Tibial artery (tissue), 4 donors: ENCODE data around the gene CARS1.

ENCODE experiments used
- DNase-seq, 2 donors: peaks; one replicate each; pipeline ENCODE4 v3.0.0-alpha.2; 2019
- H3K27ac ChIP-seq, 2 donors: fragments of 200-600 bp; sonication (generic) in 1 of 2; 1 replicate in 1 of 2; 2 replicates in 1 of 2; pipeline ENCODE4 v1.5.1; 2018 to 2019; ENCODE audit warnings: mild to moderate bottlenecking in 1 of 2
- H3K27me3 ChIP-seq, 2 donors: fragments of 200-600 bp; sonication (generic) in 1 of 2; one replicate each; pipeline versions ENCODE4 v1.5.1 to v1.6.0; 2016 to 2019
- H3K36me3 ChIP-seq, 3 donors: fragments of 200-600 bp; sonication (generic) in 2 of 3; one replicate each; pipeline ENCODE4 v1.5.1; 2016 to 2019; ENCODE audit warnings: mild to moderate bottlenecking in 2 of 3
- H3K4me1 ChIP-seq, 4 donors: fragments of 200-600 bp; sonication (generic) in 2 of 4; 1 replicate in 3 of 4; 2 replicates in 1 of 4; pipeline ENCODE4 v1.5.1; 2016 to 2019
- H3K4me3 ChIP-seq, 2 donors: fragments of 200-600 bp; sonication (generic) in 1 of 2; 1 replicate in 1 of 2; 2 replicates in 1 of 2; pipeline ENCODE4 v1.5.1; 2018 to 2019; ENCODE audit warnings: mild to moderate bottlenecking in 2 of 2
- H3K9me3 ChIP-seq, 3 donors: fragments of 200-600 bp; sonication (generic) in 1 of 3; one replicate each; pipeline ENCODE4 v1.5.1; 2016 to 2019
- intact Hi-C: fragments of 100-400 bp; cut with DNase I; formaldehyde crosslinking; loops from one replicate; pipeline ENCODE4 v1.15.0; 2023; ENCODE audit warnings: low total_unique reads
- TF ChIP-seq, protein P1 (sequence below), 2 experiments: fragments of 200-600 bp in 1 of 2; fragments of 450-650 bp in 1 of 2; IDR thresholded peaks; one replicate each; pipeline ENCODE4 v1.5.1; 2017 to 2019; ENCODE audit warnings: antibody characterized with exemption in 2 of 2, mild to moderate bottlenecking in 1 of 2, moderate library complexity in 1 of 2

The CARS1 gene

DNA sequence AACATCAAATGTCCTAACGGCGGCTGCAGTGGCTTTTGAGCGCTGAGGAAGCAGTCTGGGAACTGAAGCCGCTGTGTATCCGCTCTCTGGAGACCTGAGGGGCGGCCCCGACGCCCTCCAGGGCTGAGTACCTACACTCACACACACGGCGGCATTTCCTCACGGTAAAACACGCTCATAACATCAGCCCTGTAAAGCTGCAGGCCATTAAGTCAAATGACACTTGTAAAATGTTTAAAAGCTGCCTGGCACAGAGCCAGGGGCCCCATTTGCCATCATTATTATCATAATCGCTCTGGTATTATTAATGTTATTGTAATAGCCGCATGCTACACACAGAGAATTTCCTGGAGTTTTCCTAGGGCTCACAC is 5.1 kb downstream of the CARS1 start:
- Histone ChIP-seq H3K4me3 (no peak overlapping the region), H3K27me3 (no peaks in the 10 kb centered on the region), H3K36me3 (peaks cover 0 to 24% (median 13%) of the 10 kb centered on the region in 3 donors), H3K9me3 (no peaks in the 10 kb centered on the region), H3K27ac (no peak overlapping the region), H3K4me1 (peaks cover 0 to 48% (median 37%) of the 10 kb centered on the region in 4 donors)
- DNase-seq, result no peak
- intact Hi-C loops, result no loop called here
- TF ChIP-seq, protein P1, sequence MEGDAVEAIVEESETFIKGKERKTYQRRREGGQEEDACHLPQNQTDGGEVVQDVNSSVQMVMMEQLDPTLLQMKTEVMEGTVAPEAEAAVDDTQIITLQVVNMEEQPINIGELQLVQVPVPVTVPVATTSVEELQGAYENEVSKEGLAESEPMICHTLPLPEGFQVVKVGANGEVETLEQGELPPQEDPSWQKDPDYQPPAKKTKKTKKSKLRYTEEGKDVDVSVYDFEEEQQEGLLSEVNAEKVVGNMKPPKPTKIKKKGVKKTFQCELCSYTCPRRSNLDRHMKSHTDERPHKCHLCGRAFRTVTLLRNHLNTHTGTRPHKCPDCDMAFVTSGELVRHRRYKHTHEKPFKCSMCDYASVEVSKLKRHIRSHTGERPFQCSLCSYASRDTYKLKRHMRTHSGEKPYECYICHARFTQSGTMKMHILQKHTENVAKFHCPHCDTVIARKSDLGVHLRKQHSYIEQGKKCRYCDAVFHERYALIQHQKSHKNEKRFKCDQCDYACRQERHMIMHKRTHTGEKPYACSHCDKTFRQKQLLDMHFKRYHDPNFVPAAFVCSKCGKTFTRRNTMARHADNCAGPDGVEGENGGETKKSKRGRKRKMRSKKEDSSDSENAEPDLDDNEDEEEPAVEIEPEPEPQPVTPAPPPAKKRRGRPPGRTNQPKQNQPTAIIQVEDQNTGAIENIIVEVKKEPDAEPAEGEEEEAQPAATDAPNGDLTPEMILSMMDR (IDR thresholded peaks at IDR 0.05), result no peak

DNA sequence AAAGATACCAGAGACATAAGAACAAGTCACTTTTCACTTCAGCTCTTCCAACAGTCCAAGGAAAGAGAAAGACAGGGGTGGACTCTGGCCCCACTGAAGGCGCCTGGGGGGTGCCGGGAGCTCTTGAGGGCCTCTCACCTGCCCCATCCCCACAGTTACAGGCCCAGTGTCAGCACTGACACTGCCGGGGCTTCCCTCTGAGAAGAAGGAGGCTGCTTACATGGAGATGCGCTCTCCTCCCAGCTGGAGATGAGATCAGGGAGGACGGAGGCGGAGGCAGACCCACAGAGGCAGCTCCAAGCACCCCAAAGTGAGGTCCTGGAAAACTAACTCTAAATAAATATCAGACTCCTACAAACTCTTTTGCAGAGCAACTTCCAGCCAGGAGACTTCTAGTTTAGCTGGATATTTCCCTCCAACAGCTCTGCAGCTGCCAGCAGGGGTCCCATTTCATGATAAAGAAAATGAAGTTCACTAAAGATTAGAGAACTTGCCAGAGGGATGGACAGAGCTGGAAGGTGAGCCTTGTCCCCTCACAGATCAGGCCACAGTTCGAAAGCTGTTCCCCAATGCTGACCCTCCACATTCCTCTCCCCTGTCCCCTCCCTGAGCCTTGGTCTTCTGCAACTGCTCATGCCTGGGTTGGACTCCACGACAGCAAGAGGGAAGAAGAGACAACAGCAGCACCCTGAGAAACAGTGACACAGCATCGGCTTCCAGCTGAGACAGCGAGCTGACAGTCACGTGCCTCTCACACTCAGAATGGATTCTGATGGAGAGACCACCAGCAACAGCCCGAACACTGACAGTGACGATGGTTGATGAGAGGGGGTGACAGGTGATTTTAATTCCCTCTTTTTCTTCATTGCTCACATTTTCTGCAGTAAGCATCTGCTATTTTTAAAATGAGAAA is 5.8 kb downstream of the CARS1 start:
- intact Hi-C loops, result no loop called here
- DNase-seq, result no peak
- Histone ChIP-seq H3K36me3 (peaks cover 0 to 25% (median 13%) of the 10 kb centered on the region in 3 donors), H3K27me3 (no peaks in the 10 kb centered on the region), H3K27ac (no peak overlapping the region), H3K9me3 (no peaks in the 10 kb centered on the region), H3K4me3 (no peak overlapping the region), H3K4me1 (peaks cover 0 to 44% (median 35%) of the 10 kb centered on the region in 4 donors)
- TF ChIP-seq, protein P1 (IDR thresholded peaks at IDR 0.05), result no peak

DNA sequence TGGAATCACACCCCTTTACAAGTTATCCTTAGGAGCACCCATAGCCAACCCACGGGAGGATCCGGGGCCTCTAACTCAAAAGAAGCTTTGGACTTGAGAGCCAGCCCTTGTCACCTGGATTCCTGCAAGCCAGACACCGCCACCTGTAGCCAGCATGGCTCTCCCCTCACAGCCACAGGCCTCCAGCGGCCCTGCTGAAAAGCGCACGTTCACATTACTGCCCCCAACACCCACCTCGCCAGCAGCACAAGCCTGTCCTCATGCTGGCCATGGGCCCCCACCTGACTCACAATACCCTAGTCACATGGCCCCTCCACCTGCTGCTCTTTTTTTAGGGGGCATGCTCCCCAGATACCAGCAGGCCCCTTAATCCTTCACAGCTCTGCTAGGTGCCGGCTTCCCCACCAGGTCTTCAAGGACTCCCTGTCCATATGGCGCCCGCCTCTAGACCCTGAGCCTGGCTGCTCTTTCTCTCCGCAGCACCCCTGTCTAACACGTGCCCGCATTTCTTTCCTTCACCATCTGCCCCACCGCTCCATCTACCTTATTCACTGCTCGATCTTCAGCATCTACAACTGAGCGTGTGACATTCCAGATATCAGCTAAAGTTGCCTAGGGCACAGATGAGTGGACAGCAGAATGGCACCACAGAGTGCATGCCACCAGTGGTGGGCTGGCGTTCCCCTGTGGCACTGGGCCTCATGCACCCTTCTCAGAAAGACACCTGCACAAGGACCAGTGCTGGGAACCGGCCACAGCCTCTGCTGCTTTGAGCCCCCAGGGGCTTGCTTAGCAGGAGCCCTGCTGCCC is 6.6 kb downstream of the CARS1 start:
- H3K27me3 ChIP-seq, result no peaks in the 10 kb centered on the region
- TF ChIP-seq, protein P1 (IDR thresholded peaks at IDR 0.05), result no peak
- no peaks in the 10 kb centered on the region for H3K9me3 ChIP-seq
- peaks cover 0 to 35% (median 27%) of the 10 kb centered on the region in 4 donors for H3K4me1 ChIP-seq
- H3K36me3 ChIP-seq, result peaks cover 0 to 34% (median 19%) of the 10 kb centered on the region in 3 donors
- no peak for DNase-seq
- H3K27ac ChIP-seq, result peak overlapping the region; percentile 42 to 65
- H3K4me3 ChIP-seq, result no peak overlapping the region
- intact Hi-C loops, result no loop called here

DNA sequence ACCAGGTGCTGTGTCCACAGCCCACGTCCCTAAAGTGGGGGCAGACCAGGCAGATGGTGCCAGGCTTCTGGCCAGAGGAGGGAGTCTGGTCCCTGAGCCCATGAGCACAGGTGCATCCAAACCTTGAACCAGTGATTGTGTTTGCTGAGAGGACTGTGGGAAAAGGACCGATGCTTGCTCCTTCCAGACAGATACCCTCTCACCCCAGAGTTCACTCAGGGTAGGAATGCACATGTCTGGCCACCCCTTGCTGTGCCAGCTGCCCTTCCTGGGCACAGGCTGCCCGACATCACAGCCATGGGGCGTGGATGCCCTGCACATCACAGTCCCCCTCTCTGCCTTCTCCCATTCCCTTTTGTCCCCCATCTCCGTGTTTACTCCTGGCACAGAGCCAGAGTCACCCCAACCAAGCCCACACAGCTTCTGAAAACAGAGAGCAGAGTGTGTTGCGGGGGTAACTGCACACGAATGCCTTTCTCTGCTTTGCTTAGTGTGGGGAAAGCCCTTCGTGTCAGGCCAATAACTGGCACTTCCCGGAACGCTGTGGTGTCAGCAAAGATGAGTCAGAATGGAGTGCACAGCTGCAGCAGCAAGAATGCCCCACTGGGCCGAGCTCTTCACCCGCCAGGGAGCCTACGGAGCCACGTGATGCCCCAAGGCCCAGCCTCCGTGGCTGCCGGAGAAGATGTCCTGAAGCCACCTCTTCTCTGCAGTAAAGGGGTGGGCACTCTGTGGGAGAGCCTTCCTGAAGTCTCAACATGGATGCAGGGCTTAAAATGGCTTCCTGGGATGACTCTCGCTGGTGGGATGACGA is 7.6 kb downstream of the CARS1 start:
- no peak overlapping the region for H3K4me3 ChIP-seq
- DNase-seq, result peak; percentile 83 to 94
- peak overlapping the region; percentile 55 to 65 for H3K27ac ChIP-seq

More for the DNA sequence above, 7.6 kb downstream of the CARS1 start:
- H3K36me3 ChIP-seq, result peaks cover 0 to 41% (median 20%) of the 10 kb centered on the region in 3 donors
- no peaks in the 10 kb centered on the region for H3K27me3 ChIP-seq
- intact Hi-C loops, result no loop called here
- no peaks in the 10 kb centered on the region for H3K9me3 ChIP-seq
- TF ChIP-seq, protein P1 (IDR thresholded peaks at IDR 0.05), result peak; percentile 43 to 48
- peaks cover 0 to 36% (median 25%) of the 10 kb centered on the region in 4 donors for H3K4me1 ChIP-seq
